Right lung (tissue), 5 donors: ENCODE measurements around the gene SESN2. TPM values are rescaled to one million over a fixed set of nuclear protein-coding genes. Genes with fewer than 3 reads are reported as not detected.

Experiments used
- DNase-seq, 2 donors: peaks; one replicate each; pipeline ENCODE4 v3.0.0-alpha.2; 2013
- polyA plus RNA-seq, 5 donors: library from polyadenylated mRNA; unstranded; fragments of 120-200 nt; gene quantifications; one replicate each; pipeline versions ENCODE4 v1.2.1 to v1.2.3, GENCODE V29; 2013; ENCODE audit warnings: inconsistent platforms in 1 of 5, low replicate concordance in 1 of 5; ENCODE audit not compliant: insufficient read length in 5 of 5, insufficient read depth in 1 of 5

The SESN2 gene
- polyA plus RNA-seq, 5 donors = 4.4 to 7.9 (median 5.2) TPM

GRCh38 chr1:28282426-28283407 is 23.4 kb downstream of the SESN2 start:
- DNase-seq = no peak

- DNase-seq = no peak
These were observed 26.8 kb downstream of the SESN2 start for GRCh38 chr1:28286111-28286510.

GRCh38 chr1:28288487-28288886 is 29.2 kb downstream of the SESN2 start:
- no peak for DNase-seq

GRCh38 chr1:28290851-28291250 is 31.5 kb downstream of the SESN2 start:
- no peak for DNase-seq

GRCh38 chr1:28291711-28292110 is 32.4 kb downstream of the SESN2 start:
- no peak for DNase-seq

GRCh38 chr1:28295936-28296335 is 36.6 kb downstream of the SESN2 start:
- no peak for DNase-seq

GRCh38 chr1:28296401-28297261 is 37.3 kb downstream of the SESN2 start:
- DNase-seq = no peak

- DNase-seq = no peak
These were observed 38.5 kb downstream of the SESN2 start for GRCh38 chr1:28297826-28298225.

- DNase-seq = no peak
These were observed 39.1 kb downstream of the SESN2 start for GRCh38 chr1:28298438-28298837.

GRCh38 chr1:28301368-28302174 is 42.3 kb downstream of the SESN2 start:
- no peak for DNase-seq

GRCh38 chr1:28302247-28302646 is 42.9 kb downstream of the SESN2 start:
- no peak for DNase-seq

GRCh38 chr1:28306301-28306949 is 47.1 kb downstream of the SESN2 start:
- no peak for DNase-seq

GRCh38 chr1:28308750-28309149 is 49.4 kb downstream of the SESN2 start:
- DNase-seq = no peak

- DNase-seq = no peak
These were observed 50.4 kb downstream of the SESN2 start for GRCh38 chr1:28309702-28310101.

GRCh38 chr1:28313702-28314546 is 54.6 kb downstream of the SESN2 start:
- no peak for DNase-seq

- no peak for DNase-seq
These were observed 55.2 kb downstream of the SESN2 start for GRCh38 chr1:28314547-28314941.

GRCh38 chr1:28317014-28317413 is 57.7 kb downstream of the SESN2 start:
- DNase-seq = no peak

- no peak for DNase-seq
These were observed 62.9 kb downstream of the SESN2 start for GRCh38 chr1:28322194-28322593.

GRCh38 chr1:28323720-28324119 is 64.4 kb downstream of the SESN2 start:
- no peak for DNase-seq

GRCh38 chr1:28326515-28326914 is 67.2 kb downstream of the SESN2 start:
- no peak for DNase-seq
